Uterus (tissue), 4 donors: Measurements from ENCODE around the gene URB1. TPM values are rescaled to one million over a fixed set of nuclear protein-coding genes. Genes with fewer than 3 reads are reported as not detected.
"Not testable (repeated sequence)": the region's sequence is repeated elsewhere in the genome, so short reads cannot be mapped to it uniquely, and the experiment has no call there.

Source experiments
- DNase-seq, 2 donors: peaks; one replicate each; pipeline ENCODE4 v3.0.0-alpha.2; 2019 to 2020
- H3K27ac ChIP-seq, 2 donors: fragments of 200-600 bp; sonication (generic); 1 replicate in 1 of 2; 2 replicates in 1 of 2; pipeline ENCODE4 v1.5.1; 2016 to 2018
- H3K27me3 ChIP-seq, 2 donors: fragments of 200-600 bp; sonication (generic); one replicate each; pipeline ENCODE4 v1.5.1; 2018 to 2019; ENCODE audit warnings: control low read depth in 1 of 2
- H3K36me3 ChIP-seq, 2 donors: fragments of 200-600 bp; sonication (generic); one replicate each; pipeline ENCODE4 v1.5.1; 2019; ENCODE audit warnings: control low read depth in 1 of 2
- H3K4me1 ChIP-seq, 2 donors: fragments of 200-600 bp; sonication (generic); one replicate each; pipeline ENCODE4 v1.5.1; 2018 to 2019; ENCODE audit warnings: control low read depth in 1 of 2
- H3K4me3 ChIP-seq, 2 donors: fragments of 200-600 bp; sonication (generic); 1 replicate in 1 of 2; 2 replicates in 1 of 2; pipeline ENCODE4 v1.5.1; 2018 to 2019; ENCODE audit warnings: mild to moderate bottlenecking in 1 of 2
- H3K9me3 ChIP-seq, 2 donors: fragments of 200-600 bp; sonication (generic); one replicate each; pipeline ENCODE4 v1.5.1; 2019; ENCODE audit warnings: control low read depth in 1 of 2
- CTCF ChIP-seq, 4 experiments: fragments of 200-600 bp in 2 of 4; fragments of 450-650 bp in 2 of 4; sonication (generic) in 2 of 4; IDR thresholded peaks; one replicate each; pipeline ENCODE4 v1.5.1; 2016 to 2019; ENCODE audit warnings: antibody characterized with exemption in 4 of 4, mild to moderate bottlenecking in 2 of 4, moderate library complexity in 1 of 4
- POLR2A ChIP-seq, 2 donors: fragments of 450-650 bp; IDR thresholded peaks; one replicate each; pipeline ENCODE4 v1.6.1; 2016; ENCODE audit warnings: antibody characterized with exemption in 2 of 2, mild to moderate bottlenecking in 1 of 2, moderate library complexity in 1 of 2
- intact Hi-C: fragments of 100-400 bp; cut with DNase I; formaldehyde crosslinking; loops from one replicate; pipeline ENCODE4 v1.15.1; 2023; ENCODE audit warnings: low total_unique reads
- total RNA-seq, 4 donors: library from RNA; depleted of rRNA in 3 of 4; stranded (reverse); fragments of >200 nt in 3 of 4; gene quantifications; one replicate each; pipeline versions ENCODE4 v1.1.0 to v1.2.4, GENCODE V29; 2014 to 2023
- donor health status: DM: yes; HTN: yes; CAD: no.

The URB1 gene
- total RNA-seq, 4 donors from 2014 or later: 11.8 to 31.0 (median 26.0) TPM

GRCh38 chr21:32371913-32372314 is 20.9 kb downstream of the URB1 start:
- peak overlapping the region; percentile 92 to 99 for H3K27ac ChIP-seq
- H3K4me3 ChIP-seq: peak overlapping the region in 1 of 2 donors; percentile 23
- TF ChIP-seq POLR2A (IDR thresholded peaks at IDR 0.05): no peak
- TF ChIP-seq CTCF (IDR thresholded peaks at IDR 0.05): no peak
- no peaks in the 10 kb centered on the region for H3K27me3 ChIP-seq
- H3K36me3 ChIP-seq: no peaks in the 10 kb centered on the region
- H3K9me3 ChIP-seq: no peaks in the 10 kb centered on the region
- peak; percentile 54 to 84 for DNase-seq
- peaks cover 14 to 18% of the 10 kb centered on the region in 2 donors for H3K4me1 ChIP-seq
- intact Hi-C loops: no loop called here

GRCh38 chr21:32370998-32371766 is 21.6 kb downstream of the URB1 start:
- no peak for TF ChIP-seq POLR2A (IDR thresholded peaks at IDR 0.05)
- no peak for TF ChIP-seq CTCF (IDR thresholded peaks at IDR 0.05)
- intact Hi-C loops: no loop called here

GRCh38 chr21:32368961-32369360 is 23.9 kb downstream of the URB1 start:
- intact Hi-C loops, H3K9me3 ChIP-seq, H3K27me3 ChIP-seq, DNase-seq, H3K4me3 ChIP-seq, H3K36me3 ChIP-seq: not testable (repeated sequence)
- Histone ChIP-seq H3K4me1 (peaks cover 17 to 24% of the 10 kb centered on the region in 2 donors), H3K27ac (peak overlapping the region; percentile 92 to 99)

More at GRCh38 chr21:32370998-32371766, 21.6 kb downstream of the URB1 start:
- Histone ChIP-seq H3K9me3 (no peaks in the 10 kb centered on the region), H3K27ac (peak overlapping the region; percentile 92 to 99), H3K4me1 (peaks cover 14 to 18% of the 10 kb centered on the region in 2 donors), H3K36me3 (no peaks in the 10 kb centered on the region), H3K4me3 (no peak overlapping the region), H3K27me3 (no peaks in the 10 kb centered on the region)
- no peak for DNase-seq

GRCh38 chr21:32368386-32368785 is 24.4 kb downstream of the URB1 start:
- Histone ChIP-seq H3K27ac (peak overlapping the region; percentile 92 to 99), H3K36me3 (no peaks in the 10 kb centered on the region), H3K9me3 (no peaks in the 10 kb centered on the region), H3K4me1 (peaks cover 14 to 24% of the 10 kb centered on the region in 2 donors), H3K4me3 (no peak overlapping the region), H3K27me3 (no peaks in the 10 kb centered on the region)
- no peak for DNase-seq
- intact Hi-C loops: no loop called here
- TF ChIP-seq POLR2A (IDR thresholded peaks at IDR 0.05): no peak
- TF ChIP-seq CTCF (IDR thresholded peaks at IDR 0.05): no peak

GRCh38 chr21:32367158-32367557 is 25.7 kb downstream of the URB1 start:
- DNase-seq: peak in 1 of 2 donors; percentile 53
- Histone ChIP-seq H3K36me3 (no peaks in the 10 kb centered on the region), H3K9me3 (no peaks in the 10 kb centered on the region), H3K27me3 (no peaks in the 10 kb centered on the region), H3K27ac (peak overlapping the region; percentile 92 to 99), H3K4me3 (no peak overlapping the region), H3K4me1 (peaks cover 12 to 24% of the 10 kb centered on the region in 2 donors)
- TF ChIP-seq POLR2A (IDR thresholded peaks at IDR 0.05) (no peak), CTCF (IDR thresholded peaks at IDR 0.05) (no peak)
- intact Hi-C loops: no loop called here
